HG02642 (cell line): ENCODE measurements around the gene ST6GAL2.

Experiments used
- ATAC-seq: cut with Tn5 transposase; IDR thresholded peaks from one replicate; pipeline ENCODE4 v1.9.1; 2021; ENCODE audit warnings: mild to moderate bottlenecking; ENCODE audit not compliant: unreplicated experiment, poor library complexity

ST6GAL2 gene

GRCh38 chr2:106885971-106886915 is at the start of gene ST6GAL2:
Gene ST6GAL2 (minus strand): TSS chr2:106886167. CDS start chr2:106843977, 42,190 bp downstream.
- no peak for ATAC-seq

GRCh38 chr2:106932644-106933043 is 46.7 kb upstream of the ST6GAL2 start:
- ATAC-seq, result no peak

GRCh38 chr2:106931717-106932335 is 45.9 kb upstream of the ST6GAL2 start:
- ATAC-seq, result no peak

- ATAC-seq, result no peak
These were observed 35.5 kb upstream of the ST6GAL2 start for GRCh38 chr2:106921451-106921850.

- ATAC-seq, result no peak
These were observed 33.0 kb upstream of the ST6GAL2 start for GRCh38 chr2:106919012-106919411.

GRCh38 chr2:106904242-106904641 is 18.3 kb upstream of the ST6GAL2 start:
- ATAC-seq, result no peak

- no peak for ATAC-seq
These were observed 14.0 kb upstream of the ST6GAL2 start for GRCh38 chr2:106899786-106900530.

- no peak for ATAC-seq
These were observed 8.6 kb upstream of the ST6GAL2 start for GRCh38 chr2:106894545-106894944.

GRCh38 chr2:106892048-106892447 is 6.1 kb upstream of the ST6GAL2 start:
- no peak for ATAC-seq

- no peak for ATAC-seq
These were observed 4.6 kb upstream of the ST6GAL2 start for GRCh38 chr2:106890606-106891005.

- ATAC-seq, result no peak
These were observed 1.2 kb upstream of the ST6GAL2 start for GRCh38 chr2:106886916-106887758.

- ATAC-seq, result no peak
These were observed 638 bp downstream of the ST6GAL2 start for GRCh38 chr2:106885329-106885728.

- ATAC-seq, result no peak
These were observed 3.3 kb downstream of the ST6GAL2 start for GRCh38 chr2:106882673-106883072.

- no peak for ATAC-seq
These were observed 7.8 kb downstream of the ST6GAL2 start for GRCh38 chr2:106878206-106878605.

GRCh38 chr2:106876699-106877098 is 9.3 kb downstream of the ST6GAL2 start:
- ATAC-seq, result no peak

- no peak for ATAC-seq
These were observed 16.3 kb downstream of the ST6GAL2 start for GRCh38 chr2:106869512-106870275.

GRCh38 chr2:106868275-106868674 is 17.7 kb downstream of the ST6GAL2 start:
- no peak for ATAC-seq

GRCh38 chr2:106867196-106867953 is 18.6 kb downstream of the ST6GAL2 start:
- ATAC-seq, result no peak

- no peak for ATAC-seq
These were observed 19.3 kb downstream of the ST6GAL2 start for GRCh38 chr2:106866641-106867040.
